ENCODE measurements around the gene PRXL2B. TPM values are rescaled to one million over a fixed set of nuclear protein-coding genes. Genes with fewer than 3 reads are reported as not detected.

Gene PRXL2B
- total and polyA plus RNA-seq, 7 experiments from 2014 or later, result 12.3 to 37.0 (median 26.5) TPM

- Histone ChIP-seq H3K27ac (ENCODE audit: low read depth, low read length) (peak overlapping the region; percentile 40), H3K27me3 (ENCODE audit: control insufficient read depth in 2 of 2, insufficient read depth in 2 of 2, low read length in 2 of 2) (no peaks in the 10 kb centered on the region), H3K36me3 (ENCODE audit: control insufficient read depth in 2 of 3, insufficient read depth in 3 of 3, low read length in 3 of 3) (peaks cover 0 to 70% (median 0%) of the 10 kb centered on the region in 3 experiments), H3K4me1 (ENCODE audit: control insufficient read depth in 2 of 2, insufficient read depth in 2 of 2, low read length in 2 of 2) (peaks cover 12 to 17% of the 10 kb centered on the region in 2 donors), H3K9me3 (ENCODE audit: control insufficient read depth in 2 of 3, low read length in 3 of 3) (no peaks in the 10 kb centered on the region), H3K4me3 (ENCODE audit: low read length) (no peak overlapping the region)
- CTCF ChIA-PET, result interaction anchor here (0.8 to 1.1 kb wide), 3 partner anchors 9 to 24 kb away, joined by 3 to 4 read pairs (median 4); no protein-coding TSS in a partner anchor
- Mint-ChIP-seq H3K27me3 (no peaks in the 10 kb centered on the region), H3K4me1 (peaks cover 8 to 27% (median 20%) of the 10 kb centered on the region in 7 donors), H3K4me3 (peak overlapping the region in 5 of 10 donors; percentile 9 to 37 (median 23)), H3K9me3 (peaks cover 0 to under 1% (median 0%) of the 10 kb centered on the region in 11 donors), H3K27ac (peak overlapping the region in 7 of 9 donors; percentile 51 to 84 (median 74)), H3K36me3 (peaks cover 0 to 17% (median 3%) of the 10 kb centered on the region in 5 donors)
- intact Hi-C loops (cut with micrococcal nuclease), result no loop called here
- no peak for ATAC-seq
- POLR2A ChIA-PET, result interaction anchor here (1.4 to 9.5 kb wide), 6 partner anchors 10 to 86 kb away, joined by 3 to 253 read pairs (median 9); partner anchors contain the start of genes PANK4 and PRXL2B
- DNase-seq, result no peak
Observed at GRCh38 chr1:2561446-2561845, 25.1 kb upstream of the PRXL2B start.

GRCh38 chr1:2561898-2562895 lies 24.4 kb upstream of the PRXL2B start:
- Histone ChIP-seq H3K4me1 (ENCODE audit: control insufficient read depth in 2 of 2, insufficient read depth in 2 of 2, low read length in 2 of 2) (peaks cover 11 to 17% of the 10 kb centered on the region in 2 donors), H3K9me3 (ENCODE audit: control insufficient read depth in 2 of 3, low read length in 3 of 3) (no peaks in the 10 kb centered on the region), H3K27ac (ENCODE audit: low read depth, low read length) (peak overlapping the region; percentile 40), H3K4me3 (ENCODE audit: low read length) (no peak overlapping the region), H3K27me3 (ENCODE audit: control insufficient read depth in 2 of 2, insufficient read depth in 2 of 2, low read length in 2 of 2) (no peaks in the 10 kb centered on the region), H3K36me3 (ENCODE audit: control insufficient read depth in 2 of 3, insufficient read depth in 3 of 3, low read length in 3 of 3) (peaks cover 0 to 65% (median 0%) of the 10 kb centered on the region in 3 experiments)
- DNase-seq (no peak), ATAC-seq (peak; percentile 60)
- intact Hi-C loops (cut with micrococcal nuclease), result no loop called here
- H3K4me1 Mint-ChIP-seq, result peaks cover 6 to 26% (median 19%) of the 10 kb centered on the region in 7 donors
- peak overlapping the region in 1 of 10 donors; percentile 18 for H3K4me3 Mint-ChIP-seq
- H3K27me3 Mint-ChIP-seq, result no peaks in the 10 kb centered on the region
- ChIA-PET POLR2A (interaction anchor here (1.4 to 9.5 kb wide), 6 partner anchors 9 to 85 kb away, joined by 3 to 253 read pairs (median 9); partner anchors contain the start of genes PANK4 and PRXL2B), CTCF (interaction anchor here (0.8 to 1.2 kb wide), 3 partner anchors 16 to 23 kb away, joined by 3 to 4 read pairs (median 4); no protein-coding TSS in a partner anchor)
- peaks cover 0 to 13% (median 3%) of the 10 kb centered on the region in 5 donors for H3K36me3 Mint-ChIP-seq
- no peaks in the 10 kb centered on the region for H3K9me3 Mint-ChIP-seq
- peak overlapping the region in 3 of 9 donors; percentile 9 to 84 (median 51) for H3K27ac Mint-ChIP-seq

- intact Hi-C loops (cut with micrococcal nuclease), result no loop called here
- Mint-ChIP-seq H3K36me3 (peaks cover 0 to 9% (median 3%) of the 10 kb centered on the region in 5 donors), H3K27me3 (no peaks in the 10 kb centered on the region), H3K4me1 (peaks cover 6 to 17% (median 11%) of the 10 kb centered on the region in 7 donors), H3K27ac (peak overlapping the region in 2 of 9 donors; percentile 60 to 61), H3K9me3 (no peaks in the 10 kb centered on the region), H3K4me3 (no peak overlapping the region)
- H3K27me3 ChIP-seq (ENCODE audit: control insufficient read depth in 2 of 2, insufficient read depth in 2 of 2, low read length in 2 of 2), result no peaks in the 10 kb centered on the region
- no peak overlapping the region for H3K27ac ChIP-seq (ENCODE audit: low read depth, low read length)
- DNase-seq, result no peak
- no peak for ATAC-seq
- H3K9me3 ChIP-seq (ENCODE audit: control insufficient read depth in 2 of 3, low read length in 3 of 3), result no peaks in the 10 kb centered on the region
- CTCF ChIA-PET, result interaction anchor here (1.2 kb wide), 1 partner anchor 15 kb away, joined by 3 read pairs; no protein-coding TSS in a partner anchor
- H3K36me3 ChIP-seq (ENCODE audit: control insufficient read depth in 2 of 3, insufficient read depth in 3 of 3, low read length in 3 of 3), result peaks cover 0 to 59% (median 0%) of the 10 kb centered on the region in 3 experiments
- POLR2A ChIA-PET, result interaction anchor here (5.2 to 9.5 kb wide), 2 partner anchors 11 to 19 kb away, joined by 27 to 253 read pairs; partner anchors contain the start of gene PRXL2B
- no peak overlapping the region for H3K4me3 ChIP-seq (ENCODE audit: low read length)
- peaks cover under 1 to 8% of the 10 kb centered on the region in 2 donors for H3K4me1 ChIP-seq (ENCODE audit: control insufficient read depth in 2 of 2, insufficient read depth in 2 of 2, low read length in 2 of 2)
Observed at GRCh38 chr1:2563205-2563604, 23.4 kb upstream of the PRXL2B start.

GRCh38 chr1:2564006-2564814 lies 22.4 kb upstream of the PRXL2B start:
- Mint-ChIP-seq H3K27me3 (no peaks in the 10 kb centered on the region), H3K27ac (peak overlapping the region in 5 of 9 donors; percentile 23 to 62 (median 56)), H3K36me3 (peaks cover 0 to 5% (median 0%) of the 10 kb centered on the region in 5 donors), H3K4me1 (peaks cover 5 to 12% (median 7%) of the 10 kb centered on the region in 7 donors), H3K9me3 (no peaks in the 10 kb centered on the region), H3K4me3 (no peak overlapping the region)
- ChIA-PET POLR2A (interaction anchor here (1.1 to 9.5 kb wide), 5 partner anchors 10 to 21 kb away, joined by 4 to 253 read pairs (median 9); partner anchors contain the start of gene PRXL2B), CTCF (interaction anchor here (1.0 kb wide), 1 partner anchor 21 kb away, joined by 3 read pairs; no protein-coding TSS in a partner anchor)
- H3K27ac ChIP-seq (ENCODE audit: low read depth, low read length), result peak overlapping the region; percentile 12
- H3K4me3 ChIP-seq (ENCODE audit: low read length), result no peak overlapping the region
- DNase-seq, result no peak
- ATAC-seq, result no peak
- no peaks in the 10 kb centered on the region for H3K27me3 ChIP-seq (ENCODE audit: control insufficient read depth in 2 of 2, insufficient read depth in 2 of 2, low read length in 2 of 2)
- H3K4me1 ChIP-seq (ENCODE audit: control insufficient read depth in 2 of 2, insufficient read depth in 2 of 2, low read length in 2 of 2), result no peaks in the 10 kb centered on the region
- H3K36me3 ChIP-seq (ENCODE audit: control insufficient read depth in 2 of 3, insufficient read depth in 3 of 3, low read length in 3 of 3), result peaks cover 0 to 49% (median 0%) of the 10 kb centered on the region in 3 experiments
- intact Hi-C loops (cut with micrococcal nuclease), result no loop called here
- no peaks in the 10 kb centered on the region for H3K9me3 ChIP-seq (ENCODE audit: control insufficient read depth in 2 of 3, low read length in 3 of 3)

GRCh38 chr1:2564815-2565374 lies 21.7 kb upstream of the PRXL2B start:
- POLR2A ChIA-PET, result interaction anchor here (1.1 to 5.2 kb wide), 4 partner anchors 9 to 20 kb away, joined by 4 to 27 read pairs (median 7); no protein-coding TSS in a partner anchor
- Histone ChIP-seq H3K27me3 (ENCODE audit: control insufficient read depth in 2 of 2, insufficient read depth in 2 of 2, low read length in 2 of 2) (no peaks in the 10 kb centered on the region), H3K4me1 (ENCODE audit: control insufficient read depth in 2 of 2, insufficient read depth in 2 of 2, low read length in 2 of 2) (no peaks in the 10 kb centered on the region), H3K36me3 (ENCODE audit: control insufficient read depth in 2 of 3, insufficient read depth in 3 of 3, low read length in 3 of 3) (peaks cover 0 to 42% (median 0%) of the 10 kb centered on the region in 3 experiments), H3K9me3 (ENCODE audit: control insufficient read depth in 2 of 3, low read length in 3 of 3) (no peaks in the 10 kb centered on the region), H3K27ac (ENCODE audit: low read depth, low read length) (peak overlapping the region; percentile 12), H3K4me3 (ENCODE audit: low read length) (no peak overlapping the region)
- CTCF ChIA-PET, result interaction anchor here (0.6 to 1.0 kb wide), 2 partner anchors 9 to 20 kb away, joined by 3 to 4 read pairs; no protein-coding TSS in a partner anchor
- H3K27ac Mint-ChIP-seq, result peak overlapping the region in 3 of 9 donors; percentile 38 to 56 (median 55)
- H3K9me3 Mint-ChIP-seq, result no peaks in the 10 kb centered on the region
- intact Hi-C loops (cut with micrococcal nuclease), result no loop called here
- peaks cover 4 to 11% (median 6%) of the 10 kb centered on the region in 7 donors for H3K4me1 Mint-ChIP-seq
- H3K4me3 Mint-ChIP-seq, result no peak overlapping the region
- ATAC-seq (no peak), DNase-seq (no peak)
- no peaks in the 10 kb centered on the region for H3K27me3 Mint-ChIP-seq
- H3K36me3 Mint-ChIP-seq, result peaks cover 0 to 6% (median 0%) of the 10 kb centered on the region in 5 donors

All from naive thymus-derived CD4-positive, alpha-beta T cell (primary cell).